ENCODE data around the gene EEF1A1. TPM values are rescaled to one million over a fixed set of nuclear protein-coding genes. Genes with fewer than 3 reads are reported as not detected.

The EEF1A1 gene
- total RNA-seq, 1 experiment from 2014 or later, result 12,560 TPM

- Histone ChIP-seq H3K4me2 (ENCODE audit: low read length) (no peak overlapping the region), H3K9ac (ENCODE audit: low read length) (no peak overlapping the region), H3K36me3 (ENCODE audit: control insufficient read depth in 1 of 2, insufficient read depth in 2 of 2, low read length in 2 of 2) (no peaks in the 10 kb centered on the region), H3K9me3 (ENCODE audit: control insufficient read depth in 1 of 2, insufficient read depth in 1 of 2, low read depth in 1 of 2, low read length in 2 of 2) (no peaks in the 10 kb centered on the region), H3K9me2 (ENCODE audit: insufficient read depth) (no peaks in the 10 kb centered on the region), H3K79me2 (ENCODE audit: insufficient read depth, low read length) (no peaks in the 10 kb centered on the region), H3K27me3 (ENCODE audit: insufficient read depth, low read length) (no peaks in the 10 kb centered on the region), H3K27ac (ENCODE audit: low read depth, low read length) (no peak overlapping the region), H2AFZ (ENCODE audit: low read depth, low read length, poor library complexity, severe bottlenecking) (no peak overlapping the region), H3K4me3 (replicated peaks in 1 of 2; ENCODE audit: low read depth in 1 of 2, low read length in 2 of 2) (no peak overlapping the region), H4K20me1 (ENCODE audit: insufficient read depth) (no peaks in the 10 kb centered on the region), H3K4me1 (ENCODE audit: control insufficient read depth in 1 of 2, insufficient read depth in 2 of 2, low read length in 2 of 2) (peaks cover 26 to 45% of the 10 kb centered on the region in 2 experiments)
- BruUV-seq (replicated peaks), result no TSS peak
- intact Hi-C loops (cut with micrococcal nuclease), result no loop called here
- ATAC-seq (no peak), DNase-seq (ENCODE audit: low read depth, low spot score) (no peak)
- ChIA-PET RAD21 (ENCODE audit: low non-redundant PET in 1 of 2, low total read pairs in 2 of 2, uncharacterized antibody in 2 of 2, unreplicated experiment in 2 of 2) (no interaction called here), CTCF (no interaction called here), POLR2A (no interaction called here)
- TF ChIP-seq POLR2AphosphoS5 (IDR thresholded peaks at IDR 0.05; ENCODE audit: low read depth, low read length) (no peak), CTCF (IDR thresholded peaks at IDR 0.05 in 2 of 3, conservative IDR thresholded peaks at IDR 0.05 in 1 of 3; ENCODE audit: borderline replicate concordance in 1 of 3, insufficient read depth in 1 of 3, low read depth in 2 of 3, low read length in 2 of 3) (no peak), FOSL1 (IDR thresholded peaks at IDR 0.05; ENCODE audit: low read depth) (no peak), EGR1 (IDR thresholded peaks at IDR 0.05; ENCODE audit: low read depth) (no peak), JUND (IDR thresholded peaks at IDR 0.05) (no peak), ATF3 (IDR thresholded peaks at IDR 0.05) (no peak), SRF (IDR thresholded peaks at IDR 0.05; ENCODE audit: low read depth) (no peak), EZH2 (IDR thresholded peaks at IDR 0.05) (no peak), REST (IDR thresholded peaks at IDR 0.05; ENCODE audit: low read depth) (no peak), YY1 (IDR thresholded peaks at IDR 0.05; ENCODE audit: extremely low read depth, insufficient replicate concordance, low read depth, low read length) (no peak), POLR2A (IDR thresholded peaks at IDR 0.05; ENCODE audit: borderline replicate concordance, extremely low read depth, insufficient read depth, insufficient read length) (no peak)
These were observed 41.7 kb upstream of the EEF1A1 start for GRCh38 chr6:73562558-73562957.
